Thoracic aorta (tissue), 2 donors: ENCODE measurements around the gene VAV2. TPM values are rescaled to one million over a fixed set of nuclear protein-coding genes. Genes with fewer than 3 reads are reported as not detected.

Source experiments
- ATAC-seq: fragments of 150-250 bp; one replicate; pipeline ENCODE4 v1.8.0; 2017; ENCODE audit warnings: low read depth; ENCODE audit not compliant: insufficient number of reproducible peaks, low FRiP score
- DNase-seq: peaks from one replicate; pipeline ENCODE4 v3.0.0-alpha.2; 2020; ENCODE audit warnings: low spot score
- H3K27ac ChIP-seq, 2 donors: fragments of 200-600 bp; sonication (generic); 1 replicate in 1 of 2; 2 replicates in 1 of 2; pipeline ENCODE4 v1.5.1; 2016; ENCODE audit warnings: mild to moderate bottlenecking in 2 of 2, moderate library complexity in 2 of 2
- H3K27me3 ChIP-seq: fragments of 200-600 bp; sonication (generic); replicated peaks from 2 replicates; pipeline ENCODE4 v1.6.0; 2016; ENCODE audit warnings: mild to moderate bottlenecking; ENCODE audit not compliant: insufficient read depth
- H3K36me3 ChIP-seq: fragments of 200-600 bp; sonication (generic); one replicate; pipeline ENCODE4 v1.5.1; 2016
- H3K4me1 ChIP-seq, 2 donors: fragments of 200-600 bp; sonication (generic); 1 replicate in 1 of 2; 2 replicates in 1 of 2; pipeline versions ENCODE4 v1.5.1 to v1.6.0; 2016; ENCODE audit warnings: low read depth in 2 of 2, mild to moderate bottlenecking in 1 of 2; ENCODE audit not compliant: control insufficient read depth in 1 of 2
- H3K4me3 ChIP-seq: fragments of 200-600 bp; sonication (generic); 2 replicates; pipeline ENCODE4 v1.5.1; 2016; ENCODE audit warnings: mild to moderate bottlenecking
- H3K9me3 ChIP-seq: fragments of 200-600 bp; sonication (generic); 2 replicates; pipeline ENCODE4 v1.5.1; 2016
- CTCF ChIP-seq: fragments of 200-600 bp; sonication (generic); IDR thresholded peaks from one replicate; pipeline ENCODE4 v1.5.1; 2019; ENCODE audit warnings: antibody characterized with exemption
- total RNA-seq, 2 donors: library from RNA; depleted of rRNA; stranded (reverse); fragments of >200 nt; gene quantifications; one replicate each; pipeline versions ENCODE4 v1.1.0 to v1.2.3, GENCODE V29; 2016

Gene VAV2
- total RNA-seq, 2 donors from 2014 or later: 10.1 to 11.5 TPM

- H3K27me3 ChIP-seq: no peaks in the 10 kb centered on the region
- peaks cover 0 to 19% of the 10 kb centered on the region in 2 donors for H3K4me1 ChIP-seq
- H3K4me3 ChIP-seq: no peak overlapping the region
- no peak for TF ChIP-seq CTCF
- no peak overlapping the region for H3K27ac ChIP-seq
- no peaks in the 10 kb centered on the region for H3K9me3 ChIP-seq
- no peak for DNase-seq
- H3K36me3 ChIP-seq: no peaks in the 10 kb centered on the region
- no peak for ATAC-seq
These were observed 70.3 kb downstream of the VAV2 start for GRCh38 chr9:133921866-133922265.

GRCh38 chr9:133920471-133920870 is 71.7 kb downstream of the VAV2 start:
- DNase-seq: no peak
- H3K4me3 ChIP-seq: no peak overlapping the region
- no peaks in the 10 kb centered on the region for H3K27me3 ChIP-seq
- H3K27ac ChIP-seq: no peak overlapping the region
- TF ChIP-seq CTCF: no peak
- ATAC-seq: no peak
- no peaks in the 10 kb centered on the region for H3K9me3 ChIP-seq
- no peaks in the 10 kb centered on the region for H3K36me3 ChIP-seq
- H3K4me1 ChIP-seq: peaks cover 0 to 19% of the 10 kb centered on the region in 2 donors

- Histone ChIP-seq H3K27me3 (no peaks in the 10 kb centered on the region), H3K4me3 (no peak overlapping the region), H3K36me3 (no peaks in the 10 kb centered on the region), H3K9me3 (no peaks in the 10 kb centered on the region), H3K4me1 (peaks cover 0 to 19% of the 10 kb centered on the region in 2 donors), H3K27ac (no peak overlapping the region)
- ATAC-seq (no peak), DNase-seq (no peak)
- TF ChIP-seq CTCF: no peak
These were observed 72.6 kb downstream of the VAV2 start for GRCh38 chr9:133919253-133920115.

GRCh38 chr9:133918111-133918813 is 73.9 kb downstream of the VAV2 start:
- no peaks in the 10 kb centered on the region for H3K9me3 ChIP-seq
- no peak overlapping the region for H3K27ac ChIP-seq
- H3K4me3 ChIP-seq: no peak overlapping the region
- ATAC-seq (no peak), DNase-seq (no peak)
- TF ChIP-seq CTCF: no peak
- H3K27me3 ChIP-seq: no peaks in the 10 kb centered on the region
- peaks cover 0 to 19% of the 10 kb centered on the region in 2 donors for H3K4me1 ChIP-seq
- no peaks in the 10 kb centered on the region for H3K36me3 ChIP-seq

GRCh38 chr9:133917375-133917774 is 74.7 kb downstream of the VAV2 start:
- Histone ChIP-seq H3K27me3 (no peaks in the 10 kb centered on the region), H3K27ac (no peak overlapping the region), H3K9me3 (no peaks in the 10 kb centered on the region), H3K36me3 (no peaks in the 10 kb centered on the region), H3K4me3 (no peak overlapping the region), H3K4me1 (peaks cover 0 to 19% of the 10 kb centered on the region in 2 donors)
- TF ChIP-seq CTCF: no peak
- DNase-seq: no peak
- ATAC-seq: no peak
